ENCODE results near the gene MED13L.
"Not testable (repeated sequence)": the region's sequence is repeated elsewhere in the genome, so short reads cannot be mapped to it uniquely, and the experiment has no call there.

Gene MED13L

GRCh38 chr12:116245189-116245588 lies 32.3 kb downstream of the MED13L start:
- no peaks in the 10 kb centered on the region for H3K9me3 ChIP-seq (ENCODE audit: control insufficient read depth, insufficient read depth, low read length)
- H3K9ac ChIP-seq (ENCODE audit: low read depth, low read length), result no peak overlapping the region
- no peak overlapping the region for H3K4me3 ChIP-seq (ENCODE audit: low read depth, low read length)
- H3K27me3 ChIP-seq (ENCODE audit: control insufficient read depth, insufficient read depth, low read length), result no peaks in the 10 kb centered on the region
- no peaks in the 10 kb centered on the region for H3K36me3 ChIP-seq (ENCODE audit: control insufficient read depth, insufficient read depth, low read length)
- no peak overlapping the region for H3K27ac ChIP-seq (ENCODE audit: low read depth, low read length)
- H3K4me1 ChIP-seq (ENCODE audit: control insufficient read depth, insufficient read depth, low read length), result peaks cover 59% of the 10 kb centered on the region

DNA sequence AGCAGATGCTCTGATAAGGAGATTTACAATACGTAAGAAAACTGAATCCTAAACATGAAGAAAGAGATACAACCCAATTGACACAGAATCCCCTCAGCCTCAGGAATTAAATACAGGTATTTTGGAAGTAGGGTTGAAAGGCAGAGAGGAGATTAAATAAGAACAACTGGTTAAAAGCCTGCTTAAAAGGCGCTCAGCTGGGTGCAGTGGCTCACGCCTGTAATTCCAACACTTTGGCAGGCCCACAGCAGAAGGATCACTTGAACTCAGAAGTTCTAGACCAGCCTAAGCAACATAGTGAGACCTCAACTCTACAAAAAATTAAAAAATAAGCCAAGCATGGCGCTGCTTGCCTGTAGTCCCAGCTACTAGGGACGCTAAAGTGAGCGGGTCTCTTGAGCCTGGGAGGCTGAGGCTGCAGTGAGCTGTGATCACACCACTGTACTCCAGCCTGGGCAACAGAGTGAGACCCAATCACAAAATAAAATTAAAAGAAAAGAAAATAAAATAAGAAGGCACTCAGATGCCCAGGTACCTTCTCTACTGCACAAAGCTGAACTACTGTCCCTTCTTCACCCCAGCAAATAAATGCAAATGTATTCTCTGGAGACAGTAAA lies 32.9 kb downstream of the MED13L start:
- Histone ChIP-seq H3K4me1 (ENCODE audit: control insufficient read depth, insufficient read depth, low read length) (peaks cover 59% of the 10 kb centered on the region), H3K4me3 (ENCODE audit: low read depth, low read length) (no peak overlapping the region), H3K27ac (ENCODE audit: low read depth, low read length) (no peak overlapping the region), H3K9me3 (ENCODE audit: control insufficient read depth, insufficient read depth, low read length) (no peaks in the 10 kb centered on the region), H3K36me3 (ENCODE audit: control insufficient read depth, insufficient read depth, low read length) (no peaks in the 10 kb centered on the region), H3K27me3 (ENCODE audit: control insufficient read depth, insufficient read depth, low read length) (no peaks in the 10 kb centered on the region), H3K9ac (ENCODE audit: low read depth, low read length) (no peak overlapping the region)

- Histone ChIP-seq H3K27me3 (ENCODE audit: control insufficient read depth, insufficient read depth, low read length) (no peaks in the 10 kb centered on the region), H3K36me3 (ENCODE audit: control insufficient read depth, insufficient read depth, low read length) (no peaks in the 10 kb centered on the region), H3K27ac (ENCODE audit: low read depth, low read length) (no peak overlapping the region), H3K9me3 (ENCODE audit: control insufficient read depth, insufficient read depth, low read length) (no peaks in the 10 kb centered on the region), H3K4me3 (ENCODE audit: low read depth, low read length) (no peak overlapping the region), H3K9ac (ENCODE audit: low read depth, low read length) (no peak overlapping the region), H3K4me1 (ENCODE audit: control insufficient read depth, insufficient read depth, low read length) (peaks cover 54% of the 10 kb centered on the region)
Observed at GRCh38 chr12:116244001-116244400, 33.5 kb downstream of the MED13L start.

GRCh38 chr12:116242740-116243139 lies 34.8 kb downstream of the MED13L start:
- peaks cover 47% of the 10 kb centered on the region for H3K4me1 ChIP-seq (ENCODE audit: control insufficient read depth, insufficient read depth, low read length)
- H3K9ac ChIP-seq (ENCODE audit: low read depth, low read length), result no peak overlapping the region
- H3K27me3 ChIP-seq (ENCODE audit: control insufficient read depth, insufficient read depth, low read length), result no peaks in the 10 kb centered on the region
- no peak overlapping the region for H3K27ac ChIP-seq (ENCODE audit: low read depth, low read length)
- no peak overlapping the region for H3K4me3 ChIP-seq (ENCODE audit: low read depth, low read length)
- no peaks in the 10 kb centered on the region for H3K9me3 ChIP-seq (ENCODE audit: control insufficient read depth, insufficient read depth, low read length)
- no peaks in the 10 kb centered on the region for H3K36me3 ChIP-seq (ENCODE audit: control insufficient read depth, insufficient read depth, low read length)

DNA sequence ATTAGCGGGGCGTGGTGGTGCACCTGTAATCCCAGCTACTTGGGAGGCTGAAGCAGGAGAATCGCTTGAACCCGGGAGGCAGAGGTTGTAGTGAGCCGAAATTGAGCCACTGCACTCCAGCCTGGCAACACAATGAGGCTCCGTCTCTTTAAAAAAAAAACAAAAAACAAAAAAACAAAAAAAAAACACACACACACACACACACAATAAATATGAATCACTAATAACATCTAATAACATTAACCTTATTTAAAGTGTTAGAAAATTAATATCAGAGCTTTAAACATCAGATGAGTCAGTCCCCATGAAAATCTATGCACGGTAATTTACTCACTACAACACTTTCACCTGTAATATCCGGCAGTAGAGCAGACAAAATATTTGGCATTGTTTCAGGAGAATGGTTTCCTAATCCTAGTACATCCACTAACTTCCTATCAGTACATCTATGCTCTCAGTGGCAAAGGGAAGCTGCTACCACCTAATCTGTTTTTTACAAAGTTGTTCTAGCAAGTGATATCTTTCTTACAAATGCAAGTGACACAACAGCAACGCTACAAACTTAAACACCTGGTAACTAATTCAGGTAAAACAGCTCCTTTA lies 36.2 kb downstream of the MED13L start:
- H3K36me3 ChIP-seq (ENCODE audit: control insufficient read depth, insufficient read depth, low read length), result no peaks in the 10 kb centered on the region
- no peaks in the 10 kb centered on the region for H3K9me3 ChIP-seq (ENCODE audit: control insufficient read depth, insufficient read depth, low read length)
- peaks cover 37% of the 10 kb centered on the region for H3K4me1 ChIP-seq (ENCODE audit: control insufficient read depth, insufficient read depth, low read length)
- no peaks in the 10 kb centered on the region for H3K27me3 ChIP-seq (ENCODE audit: control insufficient read depth, insufficient read depth, low read length)
- H3K4me3 ChIP-seq (ENCODE audit: low read depth, low read length), result no peak overlapping the region
- H3K9ac ChIP-seq (ENCODE audit: low read depth, low read length), result no peak overlapping the region
- H3K27ac ChIP-seq (ENCODE audit: low read depth, low read length), result no peak overlapping the region

DNA sequence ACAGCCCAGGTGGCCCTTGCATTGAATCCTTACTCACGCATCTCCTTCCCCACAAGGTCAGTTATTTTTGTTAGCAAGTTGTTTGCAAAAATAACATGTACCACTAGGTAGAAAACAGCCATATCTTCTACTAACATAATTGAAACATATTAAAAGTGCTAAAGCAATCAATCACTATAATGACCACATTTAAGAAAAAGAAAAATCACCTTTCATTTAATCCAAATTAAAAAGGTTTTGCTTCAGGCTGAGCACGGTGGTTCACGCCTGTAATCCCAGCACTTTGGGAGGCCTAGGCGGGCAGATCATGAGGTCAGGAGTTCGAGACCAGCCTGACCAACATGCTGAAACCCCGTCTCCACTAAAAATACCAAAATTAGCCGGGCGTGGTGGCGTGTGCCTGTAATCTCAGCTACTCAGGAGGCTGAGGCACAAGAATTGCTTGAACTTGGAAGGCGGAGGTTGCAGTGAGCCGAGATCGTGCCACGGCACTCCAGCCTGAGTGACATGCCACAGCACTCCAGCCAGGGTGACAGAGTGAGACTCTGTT lies 38.8 kb downstream of the MED13L start:
- not testable (repeated sequence) for H3K9ac ChIP-seq (ENCODE audit: low read depth, low read length)

GRCh38 chr12:116238149-116238548 lies 39.3 kb downstream of the MED13L start:
- Histone ChIP-seq H3K9ac (ENCODE audit: low read depth, low read length) (no peak overlapping the region), H3K27ac (ENCODE audit: low read depth, low read length) (no peak overlapping the region)

More for the DNA sequence above, 38.8 kb downstream of the MED13L start:
- H3K9me3 ChIP-seq (ENCODE audit: control insufficient read depth, insufficient read depth, low read length); H3K27ac ChIP-seq (ENCODE audit: low read depth, low read length); H3K27me3 ChIP-seq (ENCODE audit: control insufficient read depth, insufficient read depth, low read length); H3K36me3 ChIP-seq (ENCODE audit: control insufficient read depth, insufficient read depth, low read length); H3K4me3 ChIP-seq (ENCODE audit: low read depth, low read length): not testable (repeated sequence)
- H3K4me1 ChIP-seq (ENCODE audit: control insufficient read depth, insufficient read depth, low read length), result peaks cover 11% of the 10 kb centered on the region

DNA sequence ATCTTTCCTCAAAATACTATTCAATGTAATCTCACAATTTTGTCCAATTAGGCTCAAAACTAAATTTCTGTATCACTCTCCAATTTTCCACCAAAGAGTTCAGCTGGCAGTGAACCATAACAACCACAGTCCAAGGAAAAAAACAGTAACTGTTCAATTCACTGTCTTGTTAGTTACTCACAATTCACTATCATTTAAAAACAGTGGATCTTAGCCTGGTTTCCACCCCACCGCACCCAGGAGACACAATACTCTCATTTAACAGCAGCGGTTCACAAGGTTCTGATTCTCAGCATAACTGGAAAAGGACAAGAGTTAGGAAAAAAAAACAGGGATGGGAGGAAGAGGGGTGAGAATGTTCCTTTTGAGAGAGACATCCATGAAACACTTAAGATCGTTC lies 40.5 kb downstream of the MED13L start:
- no peak overlapping the region for H3K4me3 ChIP-seq (ENCODE audit: low read depth, low read length)
- H3K9me3 ChIP-seq (ENCODE audit: control insufficient read depth, insufficient read depth, low read length), result no peaks in the 10 kb centered on the region
- H3K9ac ChIP-seq (ENCODE audit: low read depth, low read length), result no peak overlapping the region
- H3K27ac ChIP-seq (ENCODE audit: low read depth, low read length), result no peak overlapping the region
- no peaks in the 10 kb centered on the region for H3K27me3 ChIP-seq (ENCODE audit: control insufficient read depth, insufficient read depth, low read length)
- H3K4me1 ChIP-seq (ENCODE audit: control insufficient read depth, insufficient read depth, low read length), result peaks cover 6% of the 10 kb centered on the region; the same call in 1 of the 2 replicates
- no peaks in the 10 kb centered on the region for H3K36me3 ChIP-seq (ENCODE audit: control insufficient read depth, insufficient read depth, low read length)

More at GRCh38 chr12:116238149-116238548, 39.3 kb downstream of the MED13L start:
- H3K4me1 ChIP-seq (ENCODE audit: control insufficient read depth, insufficient read depth, low read length), result peaks cover 6% of the 10 kb centered on the region
- H3K36me3 ChIP-seq (ENCODE audit: control insufficient read depth, insufficient read depth, low read length), result no peaks in the 10 kb centered on the region
- H3K27me3 ChIP-seq (ENCODE audit: control insufficient read depth, insufficient read depth, low read length), result no peaks in the 10 kb centered on the region
- H3K4me3 ChIP-seq (ENCODE audit: low read depth, low read length), result no peak overlapping the region
- H3K9me3 ChIP-seq (ENCODE audit: control insufficient read depth, insufficient read depth, low read length), result no peaks in the 10 kb centered on the region

DNA sequence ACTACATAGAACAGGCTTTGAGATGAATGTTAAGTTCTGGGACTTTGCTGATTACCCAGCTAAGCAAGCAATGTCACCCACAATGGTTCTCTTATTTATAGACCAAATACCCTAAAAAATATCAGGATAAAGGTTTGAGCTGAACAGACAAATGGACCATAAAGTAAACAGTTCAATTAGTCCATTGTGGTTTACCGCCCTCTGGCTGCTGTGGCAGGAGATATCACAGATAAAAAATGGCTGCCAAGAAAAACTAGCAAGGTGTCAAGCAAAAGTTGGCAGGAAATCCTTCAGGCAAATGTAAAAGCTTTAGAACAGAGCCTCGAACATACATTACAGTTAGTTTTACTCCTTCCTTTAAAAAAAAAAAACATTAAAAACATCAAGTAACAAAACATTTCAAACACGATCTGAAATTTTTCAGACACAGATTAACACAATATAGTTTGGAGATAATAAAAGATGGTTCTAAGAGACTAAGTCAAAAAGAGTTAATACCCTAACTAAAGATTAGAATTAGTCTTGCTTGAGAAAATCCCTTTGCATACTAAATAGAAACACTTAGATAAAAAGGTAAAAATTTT lies 41.3 kb downstream of the MED13L start:
- Histone ChIP-seq H3K36me3 (ENCODE audit: control insufficient read depth, insufficient read depth, low read length) (no peaks in the 10 kb centered on the region), H3K4me3 (ENCODE audit: low read depth, low read length) (no peak overlapping the region), H3K4me1 (ENCODE audit: control insufficient read depth, insufficient read depth, low read length) (peaks cover under 1% of the 10 kb centered on the region; the same call in 1 of the 2 replicates), H3K27ac (ENCODE audit: low read depth, low read length) (no peak overlapping the region), H3K9me3 (ENCODE audit: control insufficient read depth, insufficient read depth, low read length) (no peaks in the 10 kb centered on the region), H3K27me3 (ENCODE audit: control insufficient read depth, insufficient read depth, low read length) (no peaks in the 10 kb centered on the region), H3K9ac (ENCODE audit: low read depth, low read length) (no peak overlapping the region)

DNA sequence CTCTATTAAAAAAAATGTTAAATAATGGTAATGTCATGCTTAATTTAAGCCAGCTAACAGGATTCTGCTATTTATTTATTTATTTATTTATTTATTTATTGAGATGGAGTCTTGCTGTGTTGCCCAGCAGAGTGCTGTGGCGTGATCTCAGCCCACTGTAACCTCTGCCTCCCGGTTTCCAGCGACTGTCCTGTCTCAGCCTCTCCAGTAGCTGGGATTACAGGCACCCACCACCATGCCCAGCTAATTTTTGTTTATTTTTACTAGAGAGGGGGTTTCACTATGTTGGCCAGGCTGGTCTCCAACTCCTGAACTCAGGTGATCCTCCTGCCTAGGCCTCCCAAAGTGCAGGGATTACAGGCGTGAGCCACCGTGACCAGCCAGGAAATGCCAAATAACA lies 43.3 kb downstream of the MED13L start:
- H3K9me3 ChIP-seq (ENCODE audit: control insufficient read depth, insufficient read depth, low read length); H3K4me1 ChIP-seq (ENCODE audit: control insufficient read depth, insufficient read depth, low read length); H3K9ac ChIP-seq (ENCODE audit: low read depth, low read length); H3K36me3 ChIP-seq (ENCODE audit: control insufficient read depth, insufficient read depth, low read length); H3K27ac ChIP-seq (ENCODE audit: low read depth, low read length); H3K4me3 ChIP-seq (ENCODE audit: low read depth, low read length); H3K27me3 ChIP-seq (ENCODE audit: control insufficient read depth, insufficient read depth, low read length): not testable (repeated sequence)

GRCh38 chr12:116233669-116234068 lies 43.8 kb downstream of the MED13L start:
- Histone ChIP-seq H3K36me3 (ENCODE audit: control insufficient read depth, insufficient read depth, low read length) (no peaks in the 10 kb centered on the region; the same call in 1 of the 2 replicates), H3K4me3 (ENCODE audit: low read depth, low read length) (no peak overlapping the region), H3K9me3 (ENCODE audit: control insufficient read depth, insufficient read depth, low read length) (no peaks in the 10 kb centered on the region), H3K4me1 (ENCODE audit: control insufficient read depth, insufficient read depth, low read length) (no peaks in the 10 kb centered on the region; the same call in 1 of the 2 replicates), H3K27me3 (ENCODE audit: control insufficient read depth, insufficient read depth, low read length) (no peaks in the 10 kb centered on the region), H3K9ac (ENCODE audit: low read depth, low read length) (no peak overlapping the region), H3K27ac (ENCODE audit: low read depth, low read length) (no peak overlapping the region)

All from HUES48 (cell line).